OCI-LY1 (cell line): ENCODE data around the gene ITGA6.

Experiments
- H2AFZ ChIP-seq: fragments of 200-600 bp; sonication (generic), shearing (Covaris generic); 2 replicates; pipeline ENCODE4 v1.6.0; 2014; ENCODE audit warnings: antibody characterized with exemption, mild to moderate bottlenecking, low read length
- H3F3A ChIP-seq: fragments of 200-600 bp; sonication (generic), shearing (Covaris generic); 2 replicates; pipeline ENCODE4 v1.6.0; 2014; ENCODE audit warnings: mild to moderate bottlenecking, antibody characterized with exemption, low read length, moderate library complexity; ENCODE audit not compliant: insufficient read depth
- H3K27ac ChIP-seq: fragments of 200-600 bp; sonication (generic); 2 replicates; pipeline ENCODE4 v1.5.1; 2014; ENCODE audit warnings: low read length, mixed run types, mild to moderate bottlenecking, low read depth; ENCODE audit not compliant: poor library complexity, severe bottlenecking
- H3K27me3 ChIP-seq: fragments of 200-600 bp; sonication (generic); 2 replicates; pipeline ENCODE4 v1.6.0; 2014; ENCODE audit warnings: antibody characterized with exemption, mild to moderate bottlenecking, low read length, moderate library complexity; ENCODE audit not compliant: insufficient read depth
- H3K36me3 ChIP-seq: fragments of 200-600 bp; sonication (generic); 2 replicates; pipeline ENCODE4 v1.6.1; 2014; ENCODE audit warnings: mild to moderate bottlenecking, antibody characterized with exemption, low read length, moderate library complexity, mixed read lengths; ENCODE audit not compliant: insufficient read depth
- H3K4me1 ChIP-seq: fragments of 200-600 bp; sonication (generic); 2 replicates; pipeline ENCODE4 v1.5.1; 2014; ENCODE audit warnings: mild to moderate bottlenecking, low read length, moderate library complexity; ENCODE audit not compliant: insufficient read depth, severe bottlenecking
- H3K4me2 ChIP-seq: fragments of 200-600 bp; sonication (generic), shearing (Covaris generic); 2 replicates; pipeline ENCODE4 v1.6.1; 2014; ENCODE audit warnings: low read length
- H3K4me3 ChIP-seq: fragments of 200-600 bp; sonication (generic); 2 replicates; pipeline ENCODE4 v1.5.1; 2014; ENCODE audit warnings: low read length, low read depth, mild to moderate bottlenecking, mixed read lengths; ENCODE audit not compliant: poor library complexity, severe bottlenecking
- H3K79me2 ChIP-seq: fragments of 200-600 bp; shearing (Covaris generic); 2 replicates; pipeline ENCODE4 v1.6.1; 2016; ENCODE audit warnings: mixed run types, low read length, mixed read lengths; ENCODE audit not compliant: insufficient read depth
- H3K9ac ChIP-seq: fragments of 200-600 bp; sonication (generic), shearing (Covaris generic); 2 replicates; pipeline ENCODE4 v1.6.1; 2014; ENCODE audit warnings: mild to moderate bottlenecking, low read length, mixed read lengths
- H3K9me2 ChIP-seq: fragments of 200-600 bp; sonication (generic), shearing (Covaris generic); 2 replicates; pipeline ENCODE4 v1.6.1; 2014; ENCODE audit warnings: low read depth, mild to moderate bottlenecking, low read length, mixed read lengths
- H3K9me3 ChIP-seq: fragments of 200-600 bp; shearing (Covaris generic); 2 replicates; pipeline ENCODE4 v1.6.1; 2014; ENCODE audit warnings: low read length, mixed read lengths
- H4K20me1 ChIP-seq: fragments of 200-600 bp; sonication (generic), shearing (Covaris generic); 2 replicates; pipeline ENCODE4 v1.6.0; 2016; ENCODE audit warnings: mild to moderate bottlenecking, low read length; ENCODE audit not compliant: insufficient read depth
- CTCF ChIP-seq: fragments of 200-600 bp; sonication (generic), shearing (Covaris generic); IDR thresholded peaks from 2 replicates; pipeline ENCODE4 v1.5.1; 2017; ENCODE audit warnings: mild to moderate bottlenecking, antibody characterized with exemption, low read length, moderate library complexity, mixed read lengths
- EZH2 ChIP-seq: fragments of 200-600 bp; sonication (generic), shearing (Covaris generic); IDR thresholded peaks from 2 replicates; pipeline ENCODE4 v1.8.0; 2017; ENCODE audit warnings: borderline replicate concordance, mixed run types, mild to moderate bottlenecking, antibody characterized with exemption, low read length, moderate library complexity, mixed read lengths

The ITGA6 gene

GRCh38 chr2:172539767-172540166 is 112.4 kb downstream of the ITGA6 start:
- Histone ChIP-seq H3K4me3 (no peak overlapping the region), H3K4me2 (no peak overlapping the region), H3K79me2 (no peaks in the 10 kb centered on the region), H2AFZ (no peak overlapping the region), H3K27me3 (no peaks in the 10 kb centered on the region), H4K20me1 (no peaks in the 10 kb centered on the region), H3K9me3 (peaks cover 15% of the 10 kb centered on the region), H3K9ac (no peak overlapping the region), H3K9me2 (no peaks in the 10 kb centered on the region), H3K27ac (no peak overlapping the region), H3F3A (no peaks in the 10 kb centered on the region), H3K36me3 (no peaks in the 10 kb centered on the region), H3K4me1 (no peaks in the 10 kb centered on the region)
- no peak for TF ChIP-seq EZH2
- no peak for TF ChIP-seq CTCF

- no peaks in the 10 kb centered on the region for H3K9me2 ChIP-seq
- no peaks in the 10 kb centered on the region for H3K36me3 ChIP-seq
- H4K20me1 ChIP-seq, result no peaks in the 10 kb centered on the region
- H3K9ac ChIP-seq, result no peak overlapping the region
- H3K4me1 ChIP-seq, result no peaks in the 10 kb centered on the region
- H2AFZ ChIP-seq, result no peak overlapping the region
- no peaks in the 10 kb centered on the region for H3K79me2 ChIP-seq
- H3K4me2 ChIP-seq, result no peak overlapping the region
- H3K9me3 ChIP-seq, result peaks cover 9% of the 10 kb centered on the region
- no peak overlapping the region for H3K27ac ChIP-seq
- TF ChIP-seq EZH2 (no peak), CTCF (no peak)
- no peaks in the 10 kb centered on the region for H3F3A ChIP-seq
- no peaks in the 10 kb centered on the region for H3K27me3 ChIP-seq
- H3K4me3 ChIP-seq, result no peak overlapping the region
Measured at GRCh38 chr2:172540421-172540820, 113.0 kb downstream of the ITGA6 start.

GRCh38 chr2:172545408-172546075 is 118.2 kb downstream of the ITGA6 start:
- TF ChIP-seq CTCF, result no peak
- TF ChIP-seq EZH2, result no peak
- Histone ChIP-seq H3K79me2 (no peaks in the 10 kb centered on the region), H4K20me1 (no peaks in the 10 kb centered on the region), H2AFZ (no peak overlapping the region), H3F3A (no peaks in the 10 kb centered on the region), H3K9me2 (no peaks in the 10 kb centered on the region), H3K9me3 (peaks cover 14% of the 10 kb centered on the region), H3K4me3 (no peak overlapping the region), H3K27me3 (no peaks in the 10 kb centered on the region), H3K4me1 (no peaks in the 10 kb centered on the region), H3K27ac (no peak overlapping the region), H3K9ac (no peak overlapping the region), H3K36me3 (peaks cover 10% of the 10 kb centered on the region; the same call in 1 of the 2 replicates), H3K4me2 (no peak overlapping the region)
